Lower leg skin (tissue), 4 donors: ENCODE results near the gene RASAL3. TPM values are rescaled to one million over a fixed set of nuclear protein-coding genes. Genes with fewer than 3 reads are reported as not detected.
A peak's percentile ranks its signal among the peaks of the same experiment; 100 is the strongest.
"Not testable (repeated sequence)": the region's sequence is repeated elsewhere in the genome, so short reads cannot be mapped to it uniquely, and the experiment has no call there.

Experiments used
- DNase-seq, 2 donors: peaks; one replicate each; pipeline ENCODE4 v3.0.0-alpha.2; 2019; ENCODE audit warnings: low spot score in 2 of 2
- H3K4me3 ChIP-seq: fragments of 200-600 bp; sonication (generic); 2 replicates; pipeline ENCODE4 v1.5.1; 2017; ENCODE audit warnings: mild to moderate bottlenecking, low read depth; ENCODE audit not compliant: poor library complexity, severe bottlenecking
- CTCF ChIP-seq, 3 donors: fragments of 450-650 bp; IDR thresholded peaks; one replicate each; pipeline ENCODE4 v1.5.1; 2016; ENCODE audit warnings: antibody characterized with exemption in 3 of 3, mild to moderate bottlenecking in 3 of 3, moderate library complexity in 2 of 3
- POLR2A ChIP-seq, 2 donors: fragments of 450-650 bp; IDR thresholded peaks; one replicate each; pipeline ENCODE4 v1.6.1; 2016 to 2017; ENCODE audit warnings: antibody characterized with exemption in 2 of 2, mild to moderate bottlenecking in 1 of 2, moderate library complexity in 1 of 2
- WGBS, 2 donors: methylation state at CpG; one replicate each; pipeline ENCODE4 v1.1.5; 2018; 5-methylcytosine and 5-hydroxymethylcytosine counted together
- intact Hi-C: fragments of 100-400 bp; cut with DNase I; formaldehyde crosslinking; loops from one replicate; pipeline ENCODE4 v1.15.0; 2023; ENCODE audit warnings: low total_unique reads
- total RNA-seq, 4 donors: library from RNA; depleted of rRNA; stranded (reverse); fragments of >200 nt; gene quantifications; one replicate each; pipeline ENCODE4 v1.1.0, GENCODE V29; 2016

RASAL3 gene
- total RNA-seq, 4 donors from 2014 or later: 0.17 to 2.1 (median 1.5) TPM

GRCh38 chr19:15418579-15419412 lies 45.5 kb downstream of the RASAL3 start, which contains the start of gene AKAP8L:
TSS of gene AKAP8L (minus strand) at chr19:15418988. CDS start at chr19:15418923, 65 bp downstream.
- peak within 1 kb of the TSS; percentile 49 for H3K4me3 ChIP-seq
- peak in 1 of 3 donors; percentile 42 for TF ChIP-seq CTCF (IDR thresholded peaks at IDR 0.05)
- TF ChIP-seq POLR2A (IDR thresholded peaks at IDR 0.05): no peak
- 0 to 1% methylated on average over 45 to 60 of the region's 61 CpGs for WGBS, 2 donors
- DNase-seq: peak; percentile 100
- intact Hi-C loops: no loop called here

- TF ChIP-seq CTCF (IDR thresholded peaks at IDR 0.05): no peak
- TF ChIP-seq POLR2A (IDR thresholded peaks at IDR 0.05): no peak
- 0 to 1% methylated on average over 16 of the region's 16 CpGs for WGBS, 2 donors
- intact Hi-C loops: no loop called here
- peak overlapping the region; percentile 49 for H3K4me3 ChIP-seq
- no peak for DNase-seq
Measured at GRCh38 chr19:15418231-15418578, 46.1 kb downstream of the RASAL3 start.

GRCh38 chr19:15417699-15418098 lies 46.6 kb downstream of the RASAL3 start:
- H3K4me3 ChIP-seq: peak overlapping the region; percentile 49
- intact Hi-C loops: no loop called here
- no peak for TF ChIP-seq POLR2A (IDR thresholded peaks at IDR 0.05)
- no peak for TF ChIP-seq CTCF (IDR thresholded peaks at IDR 0.05)
- DNase-seq: no peak
- 2 to 8% methylated on average over 9 of the region's 9 CpGs for WGBS, 2 donors

- DNase-seq: no peak
- WGBS, 2 donors: 71 to 74% methylated on average over 4 of the region's 4 CpGs
- intact Hi-C loops: no loop called here
- no peak for TF ChIP-seq POLR2A (IDR thresholded peaks at IDR 0.05)
- TF ChIP-seq CTCF (IDR thresholded peaks at IDR 0.05): no peak
- H3K4me3 ChIP-seq: no peak overlapping the region
Measured at GRCh38 chr19:15412832-15413231, 51.5 kb downstream of the RASAL3 start.

GRCh38 chr19:15411351-15411750 lies 53.0 kb downstream of the RASAL3 start:
- peak in 1 of 2 donors; percentile 67 for DNase-seq
- WGBS, 2 donors: 83 to 91% methylated on average over 2 of the region's 2 CpGs
- H3K4me3 ChIP-seq, intact Hi-C loops: not testable (repeated sequence)

GRCh38 chr19:15404780-15405211 lies 59.5 kb downstream of the RASAL3 start:
- intact Hi-C loops: no loop called here
- no peak overlapping the region for H3K4me3 ChIP-seq
- no peak for DNase-seq
- TF ChIP-seq POLR2A (IDR thresholded peaks at IDR 0.05) (no peak), CTCF (IDR thresholded peaks at IDR 0.05) (no peak)
- WGBS, 2 donors: 50 to 67% methylated on average over 3 of the region's 3 CpGs
